K562 (cell line): ENCODE results near the gene RAB32. TPM values are rescaled to one million over a fixed set of nuclear protein-coding genes. Genes with fewer than 3 reads are reported as not detected.
A peak's percentile ranks its signal among the peaks of the same experiment; 100 is the strongest.

ENCODE experiments used
- BCL6 ChIP-seq: fragments of 250-450 bp; sonication (Bioruptor Pico); IDR thresholded peaks from 2 replicates; pipeline ENCODE4 v1.4.0; 2020
- BHLHE40 ChIP-seq: IDR thresholded peaks from 2 replicates; pipeline ENCODE4 v1.6.1; 2011; ENCODE audit warnings: low read length, improper control_type of control experiment
- CXXC5 ChIP-seq: fragments of 250-450 bp; sonication (Bioruptor Pico); IDR thresholded peaks from 2 replicates; pipeline ENCODE4 v1.8.0; 2022; ENCODE audit warnings: inconsistent platforms, mild to moderate bottlenecking, moderate library complexity
- EHMT2 ChIP-seq: fragments of 450-650 bp; IDR thresholded peaks from 2 replicates; pipeline ENCODE4 v1.6.1; 2018; ENCODE audit warnings: antibody characterized with exemption
- ELF1 ChIP-seq: fragments of 200-800 bp; sonication (Bioruptor generic); IDR thresholded peaks from 2 replicates; pipeline ENCODE4 v1.6.1; 2016; ENCODE audit warnings: missing genetic modification characterization, missing compliant biosample characterization
- ELF4 ChIP-seq: fragments of 450-650 bp; formaldehyde crosslinking; IDR thresholded peaks from 2 replicates; pipeline ENCODE4 v1.4.0; 2022; ENCODE audit warnings: missing genetic modification characterization
- FOXA3 ChIP-seq, 2 experiments: fragments of 450-650 bp in 1 of 2; sonication (generic) in 1 of 2; formaldehyde crosslinking; IDR thresholded peaks in 1 of 2; conservative IDR thresholded peaks in 1 of 2; 2 replicates each; pipeline versions ENCODE4 v1.4.0 to v1.8.0; 2020 to 2022; ENCODE audit warnings: mild to moderate bottlenecking in 2 of 2, missing genetic modification reagents in 1 of 2
- FOXM1 ChIP-seq, 2 experiments: fragments of 450-650 bp in 1 of 2; sonication (generic) in 1 of 2; formaldehyde crosslinking in 1 of 2; IDR thresholded peaks; 2 replicates each; pipeline versions ENCODE4 v1.6.1 to v1.9.0; 2017 to 2022; ENCODE audit warnings: low read depth in 2 of 2, mild to moderate bottlenecking in 2 of 2, missing genetic modification reagents in 1 of 2, moderate library complexity in 1 of 2
- GATA2 ChIP-seq: sonication (generic); formaldehyde crosslinking; IDR thresholded peaks from 2 replicates; pipeline ENCODE4 v1.4.0; 2020; ENCODE audit warnings: mild to moderate bottlenecking, missing genetic modification reagents
- KHSRP ChIP-seq: fragments of 450-650 bp; IDR thresholded peaks from 2 replicates; pipeline ENCODE4 v1.6.1; 2017
- KLF6 ChIP-seq: fragments of 250-450 bp; sonication (Bioruptor Pico); IDR thresholded peaks from 2 replicates; pipeline ENCODE4 v1.4.0; 2020; ENCODE audit warnings: mild to moderate bottlenecking, moderate library complexity, borderline replicate concordance
- MAZ ChIP-seq, 2 experiments: fragments of 450-650 bp in 1 of 2; sonication (generic) in 1 of 2; formaldehyde crosslinking; IDR thresholded peaks in 1 of 2; conservative IDR thresholded peaks in 1 of 2; 2 replicates each; pipeline versions ENCODE4 v1.4.0 to v1.5.0; 2020; ENCODE audit warnings: mild to moderate bottlenecking in 1 of 2, missing genetic modification reagents in 1 of 2
- MECOM ChIP-seq: fragments of 250-450 bp; sonication (Bioruptor Pico); IDR thresholded peaks from 2 replicates; pipeline ENCODE4 v1.8.0; 2022; ENCODE audit warnings: inconsistent platforms
- MEF2A ChIP-seq: IDR thresholded peaks from 2 replicates; pipeline ENCODE4 v1.6.1; 2011; ENCODE audit warnings: low read depth, mild to moderate bottlenecking, low read length, moderate library complexity; ENCODE audit not compliant: control insufficient read depth
- MYNN ChIP-seq, 2 experiments: sonication (generic); formaldehyde crosslinking in 1 of 2; IDR thresholded peaks; 2 replicates each; pipeline versions ENCODE4 v1.5.0 to v1.6.1; 2016 to 2020; ENCODE audit warnings: antibody characterized with exemption in 1 of 2, missing genetic modification reagents in 1 of 2
- NCOA6 ChIP-seq: fragments of 450-650 bp; IDR thresholded peaks from 2 replicates; pipeline ENCODE4 v1.6.1; 2017; ENCODE audit warnings: mild to moderate bottlenecking
- NCOR1 ChIP-seq: fragments of 450-650 bp; IDR thresholded peaks from 2 replicates; pipeline ENCODE4 v1.6.1; 2016; ENCODE audit warnings: mild to moderate bottlenecking, moderate library complexity
- PHB2 ChIP-seq: fragments of 450-650 bp; IDR thresholded peaks from 2 replicates; pipeline ENCODE4 v1.6.1; 2017; ENCODE audit warnings: low read depth
- PYGO2 ChIP-seq: fragments of 450-650 bp; IDR thresholded peaks from 2 replicates; pipeline ENCODE4 v1.6.1; 2016; ENCODE audit warnings: mild to moderate bottlenecking, missing genetic modification characterization, moderate library complexity, missing compliant biosample characterization
- RCOR1 ChIP-seq, 2 experiments: IDR thresholded peaks; 2 replicates each; pipeline ENCODE4 v1.6.1; 2012; ENCODE audit warnings: low read depth in 2 of 2, low read length in 2 of 2, borderline replicate concordance in 1 of 2, improper control_type of control experiment in 1 of 2
- SMAD3 ChIP-seq: fragments of 450-650 bp; formaldehyde crosslinking; conservative IDR thresholded peaks from 2 replicates; pipeline ENCODE4 v1.4.0; 2020; ENCODE audit warnings: mild to moderate bottlenecking
- SOX6 ChIP-seq: fragments of 450-650 bp; IDR thresholded peaks from 2 replicates; pipeline ENCODE4 v1.6.1; 2014; ENCODE audit warnings: mild to moderate bottlenecking
- STAT5A ChIP-seq: IDR thresholded peaks from 2 replicates; pipeline ENCODE4 v1.6.1; 2012; ENCODE audit warnings: low read length, inconsistent platforms, borderline replicate concordance
- ZBTB17 ChIP-seq: fragments of 450-650 bp; formaldehyde crosslinking; IDR thresholded peaks from 2 replicates; pipeline ENCODE4 v1.4.0; 2020; ENCODE audit warnings: mild to moderate bottlenecking
- ZFP30 ChIP-seq: fragments of 250-450 bp; sonication (Bioruptor Pico); IDR thresholded peaks from 2 replicates; pipeline ENCODE4 v1.8.0; 2022; ENCODE audit warnings: moderate library complexity, mild to moderate bottlenecking, inconsistent platforms, borderline replicate concordance
- ZNF24 ChIP-seq: fragments of 450-650 bp; IDR thresholded peaks from 2 replicates; pipeline ENCODE4 v1.6.1; 2016
- ZNF785 ChIP-seq: fragments of 250-450 bp; sonication (Bioruptor Pico); IDR thresholded peaks from 2 replicates; pipeline ENCODE4 v1.4.0; 2020; ENCODE audit warnings: mild to moderate bottlenecking
- ZSCAN32 ChIP-seq: fragments of 450-650 bp; formaldehyde crosslinking; IDR thresholded peaks from 2 replicates; pipeline ENCODE4 v1.4.0; 2020; ENCODE audit warnings: mild to moderate bottlenecking, moderate library complexity
- polyA plus RNA-seq, 8 experiments: library from polyadenylated mRNA; depleted of rRNA in 4 of 8; stranded (reverse) in 5 of 8; unstranded in 3 of 8; fragments of >200 nt; fragmentation: Nextera tagmentation in 2 of 8; fragmentation: Illumina TruSeq in 1 of 8; extraction: Ambion mirVana in 2 of 8; extraction: Trizol in 1 of 8; gene quantifications; 2 replicates each; pipeline versions ENCODE4 v1.2.1 to v1.2.3, GENCODE V29; 2011 to 2014; ENCODE audit warnings: inconsistent platforms in 1 of 8, missing spikeins in 1 of 8
- total RNA-seq, 7 experiments: library from RNA; depleted of rRNA in 6 of 7; stranded (reverse); fragments of >200 nt in 6 of 7; fragmentation: Illumina TruSeq in 2 of 7; extraction: Trizol in 2 of 7; gene quantifications; 2 replicates each; pipeline versions ENCODE4 v1.2.1 to v1.2.3, GENCODE V29; 2011 to 2021; ENCODE audit warnings: low replicate concordance in 1 of 7
- TF ChIP-seq, protein P1 (sequence below): sonication (generic); formaldehyde crosslinking; IDR thresholded peaks from 2 replicates; pipeline ENCODE4 v1.8.0; 2022; ENCODE audit warnings: missing genetic modification reagents, mild to moderate bottlenecking, borderline replicate concordance
- TF ChIP-seq, protein P2 (sequence below): sonication (generic); formaldehyde crosslinking; IDR thresholded peaks from 2 replicates; pipeline ENCODE4 v1.8.0; 2022; ENCODE audit warnings: mild to moderate bottlenecking, missing genetic modification reagents

Gene RAB32
- total and polyA plus RNA-seq, 9 of the 15 experiments (the other 6 are each of a cell fraction or from before 2014, with no cell fraction given): 2.5 to 16.6 (median 11.0) TPM

DNA sequence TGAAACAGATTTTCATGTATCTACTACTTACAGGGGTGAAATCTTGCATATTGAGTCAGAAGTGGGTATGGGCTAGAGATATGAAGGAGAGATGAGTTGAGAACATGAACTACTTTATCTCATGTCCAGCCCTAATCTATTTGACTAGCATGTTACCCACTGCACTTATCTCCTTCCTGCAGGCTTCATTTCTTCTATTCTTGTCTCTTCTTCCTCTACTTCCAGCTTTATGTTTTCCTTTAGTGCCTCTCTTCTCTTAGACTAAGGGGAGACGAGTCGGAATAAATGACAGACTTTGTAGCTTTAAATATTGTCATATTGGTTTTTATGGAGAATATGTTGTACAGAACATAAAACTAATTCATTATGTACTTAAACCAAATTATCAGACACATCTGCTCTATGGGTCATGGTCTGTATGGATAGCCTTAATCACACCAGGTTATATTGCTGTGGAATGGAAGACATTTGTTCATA, 5.3 kb downstream of the RAB32 start (continued):
- TF ChIP-seq ZNF785 (CRISPR knock-in tag) (no peak), STAT5A (peak; percentile 91), EHMT2 (peak; percentile 54; the same call in 1 of the 2 replicates), ZNF24 (peak; percentile 93), GATA2 (CRISPR knock-in tag) (peak; percentile 89), MECOM (peak; percentile 87), NCOR1 (peak; percentile 98), ELF1 (tag) (0 out of 2 replicates have a peak, but pooled peaks have one; percentile 2), ZBTB17 (CRISPR knock-in tag) (peak; percentile 57; the same call in 1 of the 2 replicates), PYGO2 (tag) (peak; percentile 82), SOX6 (peak; percentile 99), MEF2A (peak; percentile 92), MYNN (IDR thresholded peaks at IDR 0.05) (peak; percentile 66; the same call in 1 of the 2 replicates), MYNN (CRISPR knock-in tag; IDR thresholded peaks at IDR 0.05) (no peak), KHSRP (peak; percentile 75), KLF6 (CRISPR knock-in tag) (no peak), PHB2 (peak; percentile 93), ELF4 (CRISPR knock-in tag) (peak; percentile 97), FOXA3 (CRISPR knock-in tag; conservative IDR thresholded peaks at IDR 0.05 in 1 of 2, IDR thresholded peaks at IDR 0.05 in 1 of 2) (peak in 1 of 2 experiments; percentile 73; a peak in 2 of 4 replicates), BHLHE40 (no peak), CXXC5 (peak; percentile 64), ZSCAN32 (CRISPR knock-in tag) (no peak), RCOR1 (IDR thresholded peaks at IDR 0.05; ENCODE audit: borderline replicate concordance in 1 of 2, low read depth in 2 of 2, low read length in 2 of 2) (peak in 1 of 2 experiments; percentile 99; a peak in 3 of 4 replicates), NCOA6 (no peak; the same call in 1 of the 2 replicates), MAZ (CRISPR knock-in tag; conservative IDR thresholded peaks at IDR 0.05 in 1 of 2, IDR thresholded peaks at IDR 0.05 in 1 of 2) (peak in 1 of 2 experiments; percentile 58; a peak in 3 of 4 replicates), FOXM1 (IDR thresholded peaks at IDR 0.05; ENCODE audit: low read depth) (peak; percentile 95), FOXM1 (CRISPR knock-in tag; IDR thresholded peaks at IDR 0.05; ENCODE audit: low read depth) (no peak), ZFP30 (CRISPR knock-in tag) (no peak), BCL6 (CRISPR knock-in tag) (0 out of 2 replicates have a peak, but pooled peaks have one; percentile 12), SMAD3 (peak; percentile 83; the same call in 1 of the 2 replicates)
- TF ChIP-seq, protein P1, sequence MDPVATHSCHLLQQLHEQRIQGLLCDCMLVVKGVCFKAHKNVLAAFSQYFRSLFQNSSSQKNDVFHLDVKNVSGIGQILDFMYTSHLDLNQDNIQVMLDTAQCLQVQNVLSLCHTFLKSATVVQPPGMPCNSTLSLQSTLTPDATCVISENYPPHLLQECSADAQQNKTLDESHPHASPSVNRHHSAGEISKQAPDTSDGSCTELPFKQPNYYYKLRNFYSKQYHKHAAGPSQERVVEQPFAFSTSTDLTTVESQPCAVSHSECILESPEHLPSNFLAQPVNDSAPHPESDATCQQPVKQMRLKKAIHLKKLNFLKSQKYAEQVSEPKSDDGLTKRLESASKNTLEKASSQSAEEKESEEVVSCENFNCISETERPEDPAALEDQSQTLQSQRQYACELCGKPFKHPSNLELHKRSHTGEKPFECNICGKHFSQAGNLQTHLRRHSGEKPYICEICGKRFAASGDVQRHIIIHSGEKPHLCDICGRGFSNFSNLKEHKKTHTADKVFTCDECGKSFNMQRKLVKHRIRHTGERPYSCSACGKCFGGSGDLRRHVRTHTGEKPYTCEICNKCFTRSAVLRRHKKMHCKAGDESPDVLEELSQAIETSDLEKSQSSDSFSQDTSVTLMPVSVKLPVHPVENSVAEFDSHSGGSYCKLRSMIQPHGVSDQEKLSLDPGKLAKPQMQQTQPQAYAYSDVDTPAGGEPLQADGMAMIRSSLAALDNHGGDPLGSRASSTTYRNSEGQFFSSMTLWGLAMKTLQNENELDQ (CRISPR knock-in tag): no peak
- TF ChIP-seq, protein P2, sequence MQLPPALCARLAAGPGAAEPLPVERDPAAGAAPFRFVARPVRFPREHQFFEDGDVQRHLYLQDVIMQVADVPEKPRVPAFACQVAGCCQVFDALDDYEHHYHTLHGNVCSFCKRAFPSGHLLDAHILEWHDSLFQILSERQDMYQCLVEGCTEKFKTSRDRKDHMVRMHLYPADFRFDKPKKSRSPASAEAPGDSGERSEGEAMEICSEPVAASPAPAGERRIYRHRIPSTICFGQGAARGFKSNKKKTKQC (CRISPR knock-in tag): no peak
